H1 (cell line): ENCODE measurements around the gene VPS13D. TPM values are rescaled to one million over a fixed set of nuclear protein-coding genes. Genes with fewer than 3 reads are reported as not detected.

Source experiments
- CTCF ChIA-PET: fragments of 300-600 bp; sonication (Branson Sonifier 250); formaldehyde crosslinking; loops from one replicate; lab custom pipeline; 2021; ENCODE audit not compliant: partially characterized antibody; lab: Charles Lee
- POLR2A ChIA-PET: fragments of 300-600 bp; sonication (Branson Sonifier 250); formaldehyde crosslinking; loops from one replicate; lab custom pipeline; 2021; ENCODE audit warnings: inconsistent platforms; ENCODE audit not compliant: partially characterized antibody; lab: Charles Lee
- DNase-seq, 2 experiments: peaks; one replicate each; pipeline versions ENCODE4 v3.0.0 to v3.0.0-alpha.2; 2010 to 2022; ENCODE audit warnings: low spot score in 2 of 2, low read depth in 1 of 2, mixed read lengths in 1 of 2
- FAIRE-seq: peaks from 2 replicates; lab custom pipeline; 2011; peaks lifted over from hg19 to GRCh38; lab: Jason Lieb, UNC
- H2AFZ ChIP-seq: 2 replicates; pipeline ENCODE4 v1.8.1; 2012; ENCODE audit warnings: low read length, inconsistent platforms
- H2AK5ac ChIP-seq: 2 replicates; pipeline ENCODE4 v1.6.1; 2013; ENCODE audit warnings: low read depth, low read length
- H2BK120ac ChIP-seq: replicated peaks from 2 replicates; pipeline ENCODE3; 2013; ENCODE audit warnings: low read depth, low read length, inconsistent platforms
- H2BK12ac ChIP-seq: 2 replicates; pipeline ENCODE4 v1.6.1; 2013; ENCODE audit warnings: low read depth, low read length
- H2BK15ac ChIP-seq: 2 replicates; pipeline ENCODE4 v1.6.1; 2013; ENCODE audit warnings: low read length
- H2BK20ac ChIP-seq: 2 replicates; pipeline ENCODE4 v1.6.1; 2013; ENCODE audit warnings: low read length
- H2BK5ac ChIP-seq: 2 replicates; pipeline ENCODE4 v1.6.1; 2013; ENCODE audit warnings: low read depth, low read length
- H3K14ac ChIP-seq: 2 replicates; pipeline ENCODE4 v1.6.1; 2013; ENCODE audit warnings: inconsistent platforms; ENCODE audit not compliant: insufficient read length
- H3K18ac ChIP-seq: 2 replicates; pipeline ENCODE4 v1.6.1; 2013; ENCODE audit warnings: low read length; ENCODE audit errors: extremely low read depth
- H3K23ac ChIP-seq: 2 replicates; pipeline ENCODE4 v1.6.1; 2013; ENCODE audit warnings: inconsistent platforms; ENCODE audit not compliant: insufficient read length
- H3K23me2 ChIP-seq: 2 replicates; pipeline ENCODE4 v1.6.1; 2013; ENCODE audit warnings: low read depth, low read length
- H3K27ac ChIP-seq: 2 replicates; pipeline ENCODE4 v1.6.1; 2011; ENCODE audit warnings: low read depth, low read length, inconsistent platforms
- H3K27me3 ChIP-seq, 4 experiments: replicated peaks in 1 of 4; 1 replicate in 1 of 4; 2 replicates in 3 of 4; pipeline versions ENCODE4 v1.6.1 to v1.8.1; 2011 to 2013; ENCODE audit warnings: low read length in 3 of 4, mild to moderate bottlenecking in 3 of 4, inconsistent platforms in 2 of 4, mixed read lengths in 2 of 4, moderate library complexity in 1 of 4; ENCODE audit not compliant: control insufficient read depth in 3 of 4, insufficient read depth in 3 of 4; ENCODE audit errors: extremely low read depth in 1 of 4
- H3K36me3 ChIP-seq, 4 experiments: 2 replicates each; pipeline versions ENCODE4 v1.6.1 to v1.8.1; 2011 to 2013; ENCODE audit warnings: mild to moderate bottlenecking in 4 of 4, low read length in 3 of 4, moderate library complexity in 2 of 4, control low read depth in 1 of 4, inconsistent platforms in 1 of 4; ENCODE audit not compliant: insufficient read depth in 4 of 4, control insufficient read depth in 2 of 4
- H3K4ac ChIP-seq: replicated peaks from 2 replicates; pipeline ENCODE3; 2013; ENCODE audit warnings: low read length, low read depth, mixed read lengths, inconsistent platforms; ENCODE audit not compliant: insufficient read length
- H3K4me1 ChIP-seq, 4 experiments: replicated peaks in 1 of 4; 1 replicate in 1 of 4; 2 replicates in 3 of 4; pipeline versions ENCODE4 v1.6.1 to v1.8.1; 2011 to 2013; ENCODE audit warnings: low read length in 3 of 4, inconsistent platforms in 2 of 4, mixed read lengths in 1 of 4; ENCODE audit not compliant: insufficient read depth in 4 of 4, control insufficient read depth in 3 of 4
- H3K4me2 ChIP-seq, 2 experiments: 2 replicates each; pipeline versions ENCODE4 v1.6.1 to v1.8.1; 2011 to 2013; ENCODE audit warnings: low read depth in 2 of 2, low read length in 2 of 2, control low read depth in 1 of 2, inconsistent platforms in 1 of 2, mild to moderate bottlenecking in 1 of 2; ENCODE audit not compliant: insufficient read depth in 1 of 2
- H3K4me3 ChIP-seq, 4 experiments: fragments of 200-600, 300-600 bp in 1 of 4; sonication (generic), shearing (Covaris generic), sonication (Bioruptor Twin) in 1 of 4; 2 replicates each; pipeline versions ENCODE4 v1.5.1 to v1.8.1; 2011 to 2016; ENCODE audit warnings: low read length in 4 of 4, low read depth in 3 of 4, control low read depth in 2 of 4, inconsistent platforms in 2 of 4, mild to moderate bottlenecking in 2 of 4, mixed read lengths in 1 of 4, moderate library complexity in 1 of 4; ENCODE audit not compliant: insufficient read depth in 2 of 4; ENCODE audit errors: extremely low read depth in 1 of 4
- H3K56ac ChIP-seq: replicated peaks from 2 replicates; pipeline ENCODE3; 2013; ENCODE audit warnings: low read depth, mild to moderate bottlenecking, mixed read lengths, low read length, inconsistent platforms; ENCODE audit not compliant: insufficient read length
- H3K79me1 ChIP-seq: 2 replicates; pipeline ENCODE4 v1.6.1; 2013; ENCODE audit warnings: low read depth, low read length, control low read depth
- H3K79me2 ChIP-seq, 2 experiments: 2 replicates each; pipeline versions ENCODE4 v1.6.1 to v1.8.1; 2012 to 2013; ENCODE audit warnings: low read length in 2 of 2, mild to moderate bottlenecking in 2 of 2, inconsistent platforms in 1 of 2; ENCODE audit not compliant: insufficient read depth in 2 of 2, control insufficient read depth in 1 of 2
- H3K9ac ChIP-seq, 4 experiments: replicated peaks in 1 of 4; 1 replicate in 1 of 4; 2 replicates in 3 of 4; pipeline versions ENCODE4 v1.6.1 to v1.8.1; 2011 to 2013; ENCODE audit warnings: low read depth in 3 of 4, low read length in 3 of 4, control low read depth in 2 of 4, mild to moderate bottlenecking in 2 of 4, moderate library complexity in 2 of 4, inconsistent platforms in 1 of 4; ENCODE audit errors: extremely low read depth in 1 of 4
- H3K9me3 ChIP-seq, 2 experiments: 2 replicates each; pipeline versions ENCODE4 v1.6.1 to v1.8.1; 2012 to 2013; ENCODE audit warnings: mild to moderate bottlenecking in 2 of 2, moderate library complexity in 2 of 2, control low read depth in 1 of 2, inconsistent platforms in 1 of 2, low read depth in 1 of 2, low read length in 1 of 2, mixed read lengths in 1 of 2; ENCODE audit not compliant: insufficient read depth in 2 of 2
- H4K20me1 ChIP-seq, 2 experiments: replicated peaks in 1 of 2; 2 replicates each; pipeline versions ENCODE3 to v1.8.1; 2011 to 2013; ENCODE audit warnings: inconsistent platforms in 2 of 2, low read length in 2 of 2, mild to moderate bottlenecking in 1 of 2; ENCODE audit not compliant: insufficient read depth in 2 of 2, control insufficient read depth in 1 of 2
- H4K5ac ChIP-seq: 2 replicates; pipeline ENCODE4 v1.6.1; 2013; ENCODE audit warnings: low read length, low read depth, mixed read lengths, inconsistent platforms; ENCODE audit not compliant: insufficient read length
- H4K8ac ChIP-seq: 2 replicates; pipeline ENCODE4 v1.8.0; 2013; ENCODE audit warnings: mild to moderate bottlenecking, moderate library complexity, low read length, inconsistent platforms; ENCODE audit not compliant: insufficient read depth; ENCODE audit errors: extremely low read depth
- H4K91ac ChIP-seq: replicated peaks from 2 replicates; pipeline ENCODE3; 2013; ENCODE audit warnings: low read length, mixed read lengths, inconsistent platforms; ENCODE audit not compliant: insufficient read length
- CREB1 ChIP-seq: IDR thresholded peaks from 2 replicates; pipeline ENCODE4 v1.6.1; 2012; ENCODE audit warnings: inconsistent platforms
- KDM5A ChIP-seq: fragments of 200-600 bp; IDR thresholded peaks from 2 replicates; pipeline ENCODE4 v1.7.1; 2012; ENCODE audit warnings: mild to moderate bottlenecking, low read length, inconsistent platforms, mixed read lengths
- ZNF274 ChIP-seq: IDR thresholded peaks from 2 replicates; pipeline ENCODE4 v1.7.0; 2012; ENCODE audit warnings: low read length, borderline replicate concordance; ENCODE audit errors: extremely low read depth
- WGBS, 2 experiments: shearing (Covaris generic) in 1 of 2; methylation state at CpG; one replicate each; pipeline versions ENCODE4 v1.1.6 to v1.1.7; 2013 to 2015; ENCODE audit warnings: low lambda C conversion rate in 2 of 2, mixed read lengths in 2 of 2, inconsistent platforms in 1 of 2, low coverage in 1 of 2, missing lambda C conversion rate in 1 of 2; ENCODE audit not compliant: insufficient replicate concordance in 2 of 2, insufficient coverage in 1 of 2, insufficient read length in 1 of 2; ENCODE audit errors: extremely low coverage in 1 of 2, missing lambda C conversion rate in 1 of 2; 5-methylcytosine and 5-hydroxymethylcytosine counted together
- polyA plus RNA-seq, 7 experiments: library from polyadenylated mRNA; depleted of rRNA in 3 of 7; stranded (reverse) in 5 of 7; unstranded in 2 of 7; fragments of >200 nt in 5 of 7; fragments of 200-250 nt in 2 of 7; gene quantifications; 1 replicate in 5 of 7; 2 replicates in 1 of 7; 4 replicates in 1 of 7; pipeline versions ENCODE4 v1.2.1 to v1.2.3, GENCODE V29; 2011 to 2013; ENCODE audit warnings: missing spikeins in 2 of 7, mixed read lengths in 2 of 7
- total RNA-seq: library from RNA; stranded (reverse); fragmentation: NEBNext Ultra II Directional; extraction: Animal tissue kit (Norgen Biotek cat#: 25700); gene quantifications from 2 replicates; pipeline ENCODE4 v1.2.1, GENCODE V29; 2021

The VPS13D gene
- total and polyA plus RNA-seq, 2 of the 8 experiments (the other 6 are each of a cell fraction or from before 2014, with no cell fraction given): 10.9 to 31.2 TPM

- FAIRE-seq (no peak), DNase-seq (no peak)
- Histone ChIP-seq H3K79me2 (no peaks in the 10 kb centered on the region), H3K4me1 (peaks cover 3 to 5% (median 3%) of the 10 kb centered on the region in 4 experiments; a peak in 4 of 7 replicates), H3K56ac (no peak overlapping the region), H3K23ac (no peak overlapping the region), H2BK120ac (no peak overlapping the region), H4K20me1 (no peaks in the 10 kb centered on the region), H3K4ac (no peak overlapping the region), H3K27ac (no peak overlapping the region), H3K79me1 (no peaks in the 10 kb centered on the region), H3K23me2 (no peaks in the 10 kb centered on the region), H3K14ac (no peak overlapping the region), H4K8ac (no peak overlapping the region), H3K27me3 (no peaks in the 10 kb centered on the region), H2BK20ac (no peak overlapping the region), H4K5ac (no peak overlapping the region), H3K36me3 (peaks cover 0 to 4% (median 0%) of the 10 kb centered on the region in 4 experiments; a peak in 1 of 8 replicates), H3K9ac (no peak overlapping the region), H2BK15ac (no peak overlapping the region), H3K9me3 (no peaks in the 10 kb centered on the region), H2BK5ac (no peak overlapping the region), H3K18ac (no peak overlapping the region), H2AFZ (no peak overlapping the region), H3K4me3 (no peak overlapping the region), H4K91ac (no peak overlapping the region), H3K4me2 (no peak overlapping the region), H2BK12ac (no peak overlapping the region), H2AK5ac (no peak overlapping the region)
- TF ChIP-seq CREB1 (no peak), ZNF274 (no peak), KDM5A (no peak)
- CTCF ChIA-PET: interaction anchor here (1.0 to 3.1 kb wide), 3 partner anchors 11 to 329 kb away, joined by 3 to 13 read pairs (median 3); no protein-coding TSS in a partner anchor
- WGBS, 2 experiments: 95% methylated on average over 2 of the region's 2 CpGs; no CpG with 5 or more reads in 1 of the 2 experiments
- POLR2A ChIA-PET: no interaction called here
Measured at GRCh38 chr1:12434686-12435085, 204.9 kb downstream of the VPS13D start.
